Activated T-cell treated with anti-CD3 and anti-CD28 coated beads, Interleukin-2, amount 50 U/mL, for 24 hours (primary cell): ENCODE results near the gene TPSD1.

ENCODE experiments used
- DNase-seq: peaks from one replicate; pipeline ENCODE4 v3.0.0-alpha.2; 2020
- H3K27ac Mint-ChIP-seq: 2 replicates; pipeline ENCODE4 v1.8.0; 2020; ENCODE audit warnings: mild to moderate bottlenecking, mixed read lengths
- H3K27me3 Mint-ChIP-seq: 2 replicates; pipeline ENCODE4 v1.8.0; 2020; ENCODE audit warnings: mixed read lengths
- H3K36me3 Mint-ChIP-seq: 2 replicates; pipeline ENCODE4 v1.8.0; 2020; ENCODE audit warnings: low read depth, mixed read lengths
- H3K4me1 Mint-ChIP-seq: 2 replicates; pipeline ENCODE4 v1.8.0; 2020; ENCODE audit warnings: low read depth, mixed read lengths
- H3K4me3 Mint-ChIP-seq: 2 replicates; pipeline ENCODE4 v1.8.0; 2020; ENCODE audit warnings: mild to moderate bottlenecking, moderate library complexity, mixed read lengths
- H3K9me3 Mint-ChIP-seq: 2 replicates; pipeline ENCODE4 v1.8.0; 2020; ENCODE audit warnings: mixed read lengths

Gene TPSD1

GRCh38 chr16:1274767-1275166 lies 18.9 kb downstream of the TPSD1 start:
- no peaks in the 10 kb centered on the region for H3K36me3 Mint-ChIP-seq
- DNase-seq: no peak
- peaks cover 3% of the 10 kb centered on the region for H3K4me1 Mint-ChIP-seq
- no peak overlapping the region for H3K27ac Mint-ChIP-seq
- no peaks in the 10 kb centered on the region for H3K9me3 Mint-ChIP-seq
- H3K4me3 Mint-ChIP-seq: no peak overlapping the region
- peaks cover 35% of the 10 kb centered on the region for H3K27me3 Mint-ChIP-seq

GRCh38 chr16:1275791-1276579 lies 20.1 kb downstream of the TPSD1 start:
- Mint-ChIP-seq H3K27ac (no peak overlapping the region), H3K4me3 (no peak overlapping the region), H3K9me3 (no peaks in the 10 kb centered on the region), H3K36me3 (no peaks in the 10 kb centered on the region), H3K27me3 (peaks cover 33% of the 10 kb centered on the region), H3K4me1 (peaks cover 3% of the 10 kb centered on the region)
- DNase-seq: no peak

- H3K27me3 Mint-ChIP-seq: peaks cover 29% of the 10 kb centered on the region
These were observed 20.7 kb downstream of the TPSD1 start for GRCh38 chr16:1276580-1276878.

GRCh38 chr16:1277151-1277598 lies 21.3 kb downstream of the TPSD1 start:
- DNase-seq: no peak
- Mint-ChIP-seq H3K36me3 (no peaks in the 10 kb centered on the region), H3K27ac (no peak overlapping the region), H3K4me1 (peaks cover under 1% of the 10 kb centered on the region), H3K27me3 (peaks cover 29% of the 10 kb centered on the region), H3K4me3 (no peak overlapping the region), H3K9me3 (no peaks in the 10 kb centered on the region)

More at GRCh38 chr16:1276580-1276878, 20.7 kb downstream of the TPSD1 start:
- Mint-ChIP-seq H3K4me1 (peaks cover 3% of the 10 kb centered on the region), H3K36me3 (no peaks in the 10 kb centered on the region), H3K27ac (no peak overlapping the region), H3K4me3 (no peak overlapping the region), H3K9me3 (no peaks in the 10 kb centered on the region)
- no peak for DNase-seq

GRCh38 chr16:1277617-1278282 lies 21.9 kb downstream of the TPSD1 start:
- no peak overlapping the region for H3K4me3 Mint-ChIP-seq
- peaks cover 28% of the 10 kb centered on the region for H3K27me3 Mint-ChIP-seq
- DNase-seq: no peak
- H3K4me1 Mint-ChIP-seq: no peaks in the 10 kb centered on the region
- no peak overlapping the region for H3K27ac Mint-ChIP-seq
- H3K36me3 Mint-ChIP-seq: no peaks in the 10 kb centered on the region
- no peaks in the 10 kb centered on the region for H3K9me3 Mint-ChIP-seq

GRCh38 chr16:1278477-1278876 lies 22.6 kb downstream of the TPSD1 start:
- no peak for DNase-seq
- H3K27ac Mint-ChIP-seq: no peak overlapping the region
- H3K27me3 Mint-ChIP-seq: peaks cover 21% of the 10 kb centered on the region
- no peaks in the 10 kb centered on the region for H3K36me3 Mint-ChIP-seq
- no peaks in the 10 kb centered on the region for H3K9me3 Mint-ChIP-seq
- H3K4me1 Mint-ChIP-seq: no peaks in the 10 kb centered on the region
- no peak overlapping the region for H3K4me3 Mint-ChIP-seq

- Mint-ChIP-seq H3K36me3 (no peaks in the 10 kb centered on the region), H3K27me3 (peaks cover 21% of the 10 kb centered on the region), H3K4me3 (no peak overlapping the region), H3K27ac (no peak overlapping the region), H3K4me1 (no peaks in the 10 kb centered on the region), H3K9me3 (no peaks in the 10 kb centered on the region)
- DNase-seq: no peak
These were observed 23.4 kb downstream of the TPSD1 start for GRCh38 chr16:1279081-1279944.

GRCh38 chr16:1279945-1280589 lies 24.2 kb downstream of the TPSD1 start:
- H3K4me3 Mint-ChIP-seq: no peak overlapping the region
- H3K4me1 Mint-ChIP-seq: no peaks in the 10 kb centered on the region
- no peak overlapping the region for H3K27ac Mint-ChIP-seq
- H3K9me3 Mint-ChIP-seq: no peaks in the 10 kb centered on the region
- peaks cover 21% of the 10 kb centered on the region for H3K27me3 Mint-ChIP-seq
- no peak for DNase-seq
- H3K36me3 Mint-ChIP-seq: no peaks in the 10 kb centered on the region

- Mint-ChIP-seq H3K4me3 (no peak overlapping the region), H3K4me1 (no peaks in the 10 kb centered on the region), H3K9me3 (no peaks in the 10 kb centered on the region), H3K36me3 (no peaks in the 10 kb centered on the region), H3K27ac (no peak overlapping the region), H3K27me3 (peaks cover 18% of the 10 kb centered on the region)
- DNase-seq: no peak
These were observed 24.9 kb downstream of the TPSD1 start for GRCh38 chr16:1280783-1281182.

- no peaks in the 10 kb centered on the region for H3K4me1 Mint-ChIP-seq
These were observed 25.6 kb downstream of the TPSD1 start for GRCh38 chr16:1281517-1281916.

GRCh38 chr16:1282324-1282973 lies 26.6 kb downstream of the TPSD1 start:
- no peak for DNase-seq
- Mint-ChIP-seq H3K27ac (no peak overlapping the region), H3K36me3 (no peaks in the 10 kb centered on the region), H3K27me3 (peaks cover 13% of the 10 kb centered on the region), H3K4me1 (no peaks in the 10 kb centered on the region), H3K9me3 (no peaks in the 10 kb centered on the region), H3K4me3 (no peak overlapping the region)

More at GRCh38 chr16:1281517-1281916, 25.6 kb downstream of the TPSD1 start:
- H3K27ac Mint-ChIP-seq: no peak overlapping the region
- H3K27me3 Mint-ChIP-seq: peaks cover 16% of the 10 kb centered on the region
- H3K9me3 Mint-ChIP-seq: no peaks in the 10 kb centered on the region
- no peaks in the 10 kb centered on the region for H3K36me3 Mint-ChIP-seq
- no peak overlapping the region for H3K4me3 Mint-ChIP-seq
- DNase-seq: no peak

GRCh38 chr16:1283296-1283695 lies 27.4 kb downstream of the TPSD1 start:
- DNase-seq: no peak
- no peaks in the 10 kb centered on the region for H3K36me3 Mint-ChIP-seq
- H3K4me3 Mint-ChIP-seq: no peak overlapping the region
- no peaks in the 10 kb centered on the region for H3K9me3 Mint-ChIP-seq
- H3K27ac Mint-ChIP-seq: no peak overlapping the region
- no peaks in the 10 kb centered on the region for H3K4me1 Mint-ChIP-seq
- H3K27me3 Mint-ChIP-seq: peaks cover 17% of the 10 kb centered on the region

GRCh38 chr16:1283996-1284616 lies 28.2 kb downstream of the TPSD1 start:
- Mint-ChIP-seq H3K4me3 (no peak overlapping the region), H3K4me1 (no peaks in the 10 kb centered on the region), H3K27me3 (peaks cover 23% of the 10 kb centered on the region), H3K9me3 (no peaks in the 10 kb centered on the region), H3K36me3 (no peaks in the 10 kb centered on the region), H3K27ac (no peak overlapping the region)
- no peak for DNase-seq
